Measurements from ENCODE around the gene NFU1.

DNA sequence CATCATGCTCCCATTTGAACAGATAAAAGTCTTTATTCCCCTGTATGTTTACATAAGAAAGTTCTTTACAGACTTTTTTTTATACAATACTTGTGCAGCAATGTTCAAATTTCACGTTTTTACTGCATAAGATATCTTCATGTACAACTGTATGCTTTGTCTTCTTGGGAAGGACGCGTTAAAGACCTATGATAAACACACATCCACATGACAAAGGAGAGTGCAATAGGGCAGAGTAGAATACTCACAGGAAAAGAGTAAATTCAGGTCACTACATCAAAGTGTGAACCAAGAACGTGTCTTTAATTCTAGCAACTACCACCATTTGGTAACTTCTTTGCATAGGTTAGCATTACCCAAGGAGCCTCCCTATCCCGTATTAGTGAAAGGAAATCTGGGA, 33.7 kb upstream of the NFU1 start:
- TF ChIP-seq CTCF (IDR thresholded peaks at IDR 0.05) (no peak), POLR2AphosphoS5 (IDR thresholded peaks at IDR 0.05) (no peak)
